Mesenteric fat pad (tissue), 1 donor: ENCODE results near the gene GGTLC2. TPM values are rescaled to one million over a fixed set of nuclear protein-coding genes. Genes with fewer than 3 reads are reported as not detected.

Experiments used
- DNase-seq: peaks from one replicate; pipeline ENCODE4 v3.0.0-alpha.2; 2020; ENCODE audit warnings: low spot score
- total RNA-seq: library from RNA; stranded (reverse); fragmentation: NEBNext Ultra II Directional; extraction: Animal tissue kit (Norgen Biotek cat#: 25700); gene quantifications from one replicate; pipeline ENCODE4 v1.2.1, GENCODE V29; 2021
- donor health status: DM: yes; HTN: yes; CAD: no.

GGTLC2 gene
- total RNA-seq, 1 donor from 2014 or later = not detected

DNA sequence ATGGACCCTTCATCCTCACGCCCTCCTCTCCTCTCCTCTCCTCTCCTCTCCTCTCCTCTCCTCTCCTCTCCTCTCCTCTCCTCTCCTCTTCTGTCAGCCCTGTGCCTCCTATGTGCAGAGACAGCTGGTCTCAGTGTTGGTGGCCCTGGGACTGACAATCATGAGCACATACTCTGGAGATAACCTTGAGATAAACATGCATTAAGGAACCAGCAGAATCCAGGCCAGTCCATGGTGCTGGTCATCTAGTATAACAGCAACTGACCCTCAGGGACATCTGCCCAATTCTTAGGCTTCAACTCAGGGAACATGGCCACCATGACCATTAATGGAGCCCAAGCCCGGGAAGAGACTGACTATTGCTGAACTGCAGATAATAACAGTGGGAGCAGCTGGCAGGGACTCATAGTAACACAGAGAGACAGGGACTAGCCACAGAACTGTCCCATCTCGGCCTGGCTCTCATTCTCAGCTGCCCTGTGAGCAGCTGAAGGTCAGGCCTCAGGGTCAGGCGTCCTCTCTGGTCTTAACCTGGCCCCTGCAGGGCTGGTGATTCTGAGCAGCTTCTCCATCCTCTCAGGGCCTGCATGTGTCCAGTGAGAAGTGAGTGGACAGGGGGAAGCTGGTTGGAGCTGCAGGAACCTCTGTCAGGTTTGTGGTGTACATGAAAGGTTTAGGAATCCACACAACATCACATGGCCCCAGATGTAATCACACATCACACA is 45.4 kb downstream of the GGTLC2 start:
- DNase-seq = peak; percentile 57

DNA sequence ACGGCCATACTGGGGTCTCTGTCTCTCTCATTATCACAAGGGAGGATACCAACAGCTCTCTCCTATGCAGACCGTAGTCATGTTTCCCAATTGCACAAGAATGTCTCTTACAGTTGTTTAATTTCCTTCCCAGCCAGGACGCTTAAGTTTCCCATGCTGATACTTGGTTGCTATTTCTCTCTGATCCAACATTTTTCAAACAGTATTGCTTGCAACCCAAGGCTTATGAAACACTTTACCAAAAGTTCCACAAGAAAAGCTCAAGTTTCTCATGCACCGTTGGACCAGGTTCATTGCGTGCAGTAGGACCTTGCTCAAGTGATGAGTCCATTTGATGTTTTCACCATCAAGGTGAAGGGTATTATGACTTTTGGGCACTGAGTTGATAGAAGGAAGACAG is 46.6 kb downstream of the GGTLC2 start:
- DNase-seq = no peak

DNA sequence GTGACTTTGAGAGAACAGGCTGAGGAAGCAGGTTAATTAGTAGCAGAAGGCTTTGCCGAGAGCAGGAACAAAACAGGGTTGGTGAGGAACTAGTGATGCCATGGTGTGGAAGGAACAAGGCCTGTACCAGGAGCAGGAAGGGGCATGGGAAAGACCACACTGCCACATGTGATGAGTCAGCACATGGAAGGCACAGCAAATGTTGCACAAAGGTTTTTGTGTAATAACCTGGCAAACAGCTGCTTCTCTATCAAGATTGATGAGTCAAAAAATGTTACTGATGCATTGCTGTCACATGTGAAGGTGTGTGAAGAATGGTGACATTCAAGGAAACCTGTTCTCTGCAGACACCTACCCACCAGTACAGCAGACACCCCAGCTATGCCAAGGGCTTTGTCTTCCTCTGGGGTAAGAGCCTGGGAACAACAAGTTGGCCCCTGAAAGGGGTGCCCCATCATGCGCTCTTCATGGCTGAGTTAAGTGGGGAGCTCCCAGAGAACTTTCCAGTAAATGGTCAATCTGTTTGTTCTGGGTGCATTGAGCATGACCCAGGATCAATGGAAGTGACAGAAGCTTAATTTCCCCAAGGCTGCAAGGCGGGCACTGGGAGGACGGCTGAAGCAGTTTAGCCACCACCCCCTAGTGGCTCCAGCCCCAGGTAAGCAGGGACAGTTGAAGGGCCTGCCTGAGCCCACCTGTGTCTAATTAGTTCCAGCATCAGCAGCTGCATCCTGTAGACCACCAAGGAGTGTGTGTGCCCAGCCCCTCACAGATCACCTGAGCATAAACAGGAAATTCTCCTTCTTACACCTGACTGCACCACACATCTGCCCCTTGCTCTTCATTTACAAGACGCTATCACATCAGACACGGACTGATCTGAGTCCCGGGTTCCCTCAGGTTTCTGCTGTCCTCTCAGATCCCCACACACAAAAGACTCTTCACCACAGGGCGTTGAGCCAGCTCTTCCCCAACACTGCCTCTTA is 47.6 kb downstream of the GGTLC2 start:
- DNase-seq = peak; percentile 51

DNA sequence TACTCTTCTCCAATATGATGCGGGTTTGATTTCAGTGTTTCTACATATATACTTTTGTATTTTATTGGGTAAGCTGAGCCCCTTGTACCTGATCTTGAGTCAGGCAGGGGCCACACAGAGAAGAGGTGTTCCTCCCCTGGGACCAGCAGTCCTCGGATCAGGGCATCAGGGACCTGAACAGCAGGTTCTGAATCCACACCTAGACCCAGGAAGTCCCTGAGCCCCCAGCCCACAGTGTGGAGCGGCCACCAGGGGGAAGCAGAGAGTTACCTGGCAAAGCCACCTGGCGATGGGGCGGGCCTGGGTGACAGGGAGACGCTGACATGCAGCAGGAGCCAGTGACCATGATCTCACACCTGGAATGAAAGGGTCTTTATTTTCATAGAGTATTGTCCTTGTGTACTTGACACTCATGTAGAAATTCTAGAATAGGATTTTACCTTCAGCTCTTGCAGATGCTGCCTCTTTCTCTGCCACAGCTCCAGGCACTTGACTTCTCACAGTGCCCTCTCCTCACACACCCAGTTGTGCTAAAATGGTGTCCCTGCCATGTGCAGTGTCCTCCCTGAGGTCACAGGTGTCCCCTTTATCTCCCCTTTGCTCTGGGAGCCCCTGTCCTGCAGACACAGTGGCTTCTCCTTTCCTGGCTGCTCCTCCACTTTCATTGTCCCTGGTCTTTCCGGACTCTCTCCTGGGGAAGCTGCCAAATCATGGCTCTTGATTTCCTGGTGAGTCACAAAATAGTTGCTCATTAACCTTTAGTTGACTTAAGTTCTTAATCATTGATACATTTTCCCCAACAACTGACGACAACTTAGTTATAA is 48.5 kb downstream of the GGTLC2 start:
- DNase-seq = peak; percentile 88

DNA sequence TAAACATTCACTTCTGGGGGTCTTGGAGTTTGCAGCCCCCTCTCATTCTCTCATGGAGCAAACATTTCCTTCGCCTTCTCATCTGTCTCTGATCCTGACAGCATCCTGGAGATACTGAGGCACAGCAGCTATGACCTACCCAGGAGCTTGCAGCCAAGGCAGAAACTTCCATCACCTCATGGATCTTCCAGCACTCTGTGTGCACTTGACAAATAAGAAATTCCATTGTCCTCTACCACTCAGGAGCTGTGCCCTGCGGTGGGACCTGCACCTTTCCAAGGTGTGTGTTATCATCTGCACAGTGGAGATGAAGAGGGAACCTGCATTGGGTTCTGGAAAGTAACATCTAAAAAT is 49.1 kb downstream of the GGTLC2 start:
- peak; percentile 26 for DNase-seq

DNA sequence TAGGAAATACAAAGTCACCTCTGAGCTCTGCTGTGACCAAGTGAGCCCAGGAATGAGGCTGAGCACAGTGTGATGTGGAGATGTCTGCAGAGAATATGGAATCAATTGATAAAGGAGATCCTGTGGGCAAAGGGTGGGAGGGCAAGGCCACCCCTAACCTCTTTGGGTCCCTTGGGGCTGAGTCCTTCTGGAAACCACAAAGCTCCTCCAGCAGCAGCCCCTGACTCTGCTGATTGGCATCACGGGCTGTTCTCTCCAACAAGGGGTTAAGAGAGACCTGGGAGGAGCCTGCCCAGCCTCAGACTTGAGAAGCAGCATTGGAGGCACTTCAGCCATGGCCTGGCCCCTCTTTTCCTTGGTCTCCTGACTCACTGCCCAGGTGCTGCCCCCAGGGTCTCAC is 49.7 kb downstream of the GGTLC2 start:
- peak; percentile 43 for DNase-seq

DNA sequence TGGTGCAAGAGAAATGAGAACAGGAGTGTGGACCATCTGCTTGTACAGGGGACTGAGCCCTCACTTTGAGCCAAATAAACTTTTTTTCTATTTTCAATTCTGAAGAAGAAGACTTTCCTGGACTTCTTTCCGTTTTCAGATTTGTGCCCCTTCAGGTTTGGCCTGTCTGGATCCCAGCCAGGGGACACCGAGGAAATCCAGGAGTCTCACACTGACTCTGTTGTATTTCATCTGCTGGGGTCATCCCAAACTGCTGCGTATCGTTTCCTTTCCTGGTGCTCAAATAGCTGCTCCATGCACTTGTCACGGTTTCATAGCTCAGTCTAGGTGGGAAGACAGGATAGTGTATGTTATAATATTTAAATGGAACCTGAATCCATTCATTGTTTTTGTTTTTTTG is 51.7 kb downstream of the GGTLC2 start:
- peak; percentile 20 for DNase-seq

Other genes starting within 250 kb of the GGTLC2 start
- gene ZNF280B, start 135.9 kb upstream of the GGTLC2 start, total RNA-seq = 1.1 TPM
- gene ZNF280A, start 124.3 kb upstream of the GGTLC2 start, total RNA-seq = not detected
- gene PRAME, start 85.3 kb upstream of the GGTLC2 start, total RNA-seq = not detected
- not detected for gene IGLL5, start 243.2 kb downstream of the GGTLC2 start, total RNA-seq